K562 (cell line): Measurements from ENCODE around the gene TDRKH. TPM values are rescaled to one million over a fixed set of nuclear protein-coding genes. Genes with fewer than 3 reads are reported as not detected.

ENCODE experiments used
- BCOR ChIP-seq: fragments of 450-650 bp; IDR thresholded peaks from 2 replicates; pipeline ENCODE4 v1.6.1; 2016
- CBFA2T2 ChIP-seq: fragments of 450-650 bp; conservative IDR thresholded peaks from 2 replicates; pipeline ENCODE4 v1.6.1; 2017; ENCODE audit warnings: mild to moderate bottlenecking
- CCAR2 ChIP-seq: fragments of 200-400 bp; formaldehyde crosslinking; IDR thresholded peaks from 2 replicates; pipeline ENCODE4 v1.6.1; 2017; ENCODE audit warnings: mild to moderate bottlenecking, low read depth, low read length
- CTBP1 ChIP-seq: fragments of 450-650 bp; IDR thresholded peaks from 2 replicates; pipeline ENCODE4 v1.6.1; 2016; ENCODE audit warnings: borderline replicate concordance
- DMBX1 ChIP-seq: fragments of 250-450 bp; sonication (Bioruptor Pico); IDR thresholded peaks from 2 replicates; pipeline ENCODE4 v1.8.0; 2022; ENCODE audit warnings: inconsistent platforms, mild to moderate bottlenecking, moderate library complexity, borderline replicate concordance
- E4F1 ChIP-seq: fragments of 250-450 bp; sonication (Bioruptor Pico); IDR thresholded peaks from 2 replicates; pipeline ENCODE4 v1.5.0; 2021; ENCODE audit warnings: mild to moderate bottlenecking, borderline replicate concordance
- EGR1 ChIP-seq: fragments of 450-650 bp; conservative IDR thresholded peaks from 2 replicates; pipeline ENCODE4 v1.6.1; 2017; ENCODE audit warnings: mild to moderate bottlenecking
- HDAC1 ChIP-seq, 2 experiments: fragments of 450-650 bp; IDR thresholded peaks; 2 replicates each; pipeline ENCODE4 v1.6.1; 2016 to 2017; ENCODE audit warnings: inconsistent platforms in 1 of 2, mild to moderate bottlenecking in 1 of 2, moderate library complexity in 1 of 2
- HDAC2 ChIP-seq: fragments of 450-650 bp; IDR thresholded peaks from 2 replicates; pipeline ENCODE4 v1.6.1; 2016; ENCODE audit warnings: mild to moderate bottlenecking
- HDAC3 ChIP-seq: fragments of 450-650 bp; IDR thresholded peaks from 2 replicates; pipeline ENCODE4 v1.6.1; 2018; ENCODE audit warnings: borderline replicate concordance, mild to moderate bottlenecking, moderate library complexity; ENCODE audit not compliant: partially characterized antibody
- HDAC8 ChIP-seq: fragments of 450-650 bp; IDR thresholded peaks from 2 replicates; pipeline ENCODE4 v1.6.1; 2016; ENCODE audit warnings: mild to moderate bottlenecking, missing genetic modification characterization, moderate library complexity, missing compliant biosample characterization
- HEY1 ChIP-seq: fragments of 250-450 bp; sonication (Bioruptor Pico); IDR thresholded peaks from 2 replicates; pipeline ENCODE4 v1.5.0; 2020; ENCODE audit warnings: mild to moderate bottlenecking, moderate library complexity, borderline replicate concordance
- HSF4 ChIP-seq: fragments of 250-450 bp; sonication (Bioruptor Pico); IDR thresholded peaks from 2 replicates; pipeline ENCODE4 v2.1.2; 2022; ENCODE audit warnings: mild to moderate bottlenecking, moderate library complexity, borderline replicate concordance
- L3MBTL2 ChIP-seq: fragments of 450-650 bp; IDR thresholded peaks from 2 replicates; pipeline ENCODE4 v1.6.1; 2016; ENCODE audit warnings: mild to moderate bottlenecking, moderate library complexity
- NCOR1 ChIP-seq: fragments of 450-650 bp; IDR thresholded peaks from 2 replicates; pipeline ENCODE4 v1.6.1; 2016; ENCODE audit warnings: mild to moderate bottlenecking, moderate library complexity
- NFRKB ChIP-seq: fragments of 450-650 bp; IDR thresholded peaks from 2 replicates; pipeline ENCODE4 v1.6.1; 2016; ENCODE audit warnings: low read depth
- PHB2 ChIP-seq: fragments of 450-650 bp; IDR thresholded peaks from 2 replicates; pipeline ENCODE4 v1.6.1; 2017; ENCODE audit warnings: low read depth
- PTTG1 ChIP-seq: fragments of 450-650 bp; IDR thresholded peaks from 2 replicates; pipeline ENCODE4 v1.6.1; 2016; ENCODE audit warnings: low read depth, mild to moderate bottlenecking, missing genetic modification characterization, missing compliant biosample characterization
- RNF2 ChIP-seq: sonication (generic); IDR thresholded peaks from 2 replicates; pipeline ENCODE4 v1.6.1; 2016
- SMAD4 ChIP-seq: fragments of 250-450 bp; sonication (Bioruptor Pico); conservative IDR thresholded peaks from 2 replicates; pipeline ENCODE4 v1.8.0; 2021; ENCODE audit warnings: inconsistent platforms, mild to moderate bottlenecking, moderate library complexity
- SMARCE1 ChIP-seq: fragments of 450-650 bp; IDR thresholded peaks from 2 replicates; pipeline ENCODE4 v1.7.1; 2016; ENCODE audit warnings: mild to moderate bottlenecking
- SUPT5H ChIP-seq: fragments of 450-650 bp; IDR thresholded peaks from 2 replicates; pipeline ENCODE4 v1.6.1; 2016
- TAF9B ChIP-seq: fragments of 450-650 bp; IDR thresholded peaks from 2 replicates; pipeline ENCODE4 v1.6.1; 2018; ENCODE audit warnings: mild to moderate bottlenecking; ENCODE audit not compliant: partially characterized antibody
- TAL1 ChIP-seq: fragments of 450-650 bp; IDR thresholded peaks from 2 replicates; pipeline ENCODE4 v1.6.1; 2016; ENCODE audit warnings: mild to moderate bottlenecking
- TBL1XR1 ChIP-seq, 2 experiments: IDR thresholded peaks; 2 replicates each; pipeline ENCODE4 v1.6.1; 2012; ENCODE audit warnings: improper control_type of control experiment in 2 of 2, low read length in 2 of 2, mild to moderate bottlenecking in 1 of 2
- TEAD1 ChIP-seq, 2 experiments: fragments of 450-650 bp in 1 of 2; sonication (generic) in 1 of 2; formaldehyde crosslinking; IDR thresholded peaks; 2 replicates each; pipeline versions ENCODE4 v1.4.0 to v1.8.0; 2020 to 2022; ENCODE audit warnings: mild to moderate bottlenecking in 2 of 2, missing genetic modification reagents in 1 of 2
- ZEB2 ChIP-seq: fragments of 450-650 bp; IDR thresholded peaks from 2 replicates; pipeline ENCODE4 v1.6.1; 2016
- ZNF280A ChIP-seq: fragments of 450-650 bp; IDR thresholded peaks from 2 replicates; pipeline ENCODE4 v1.6.1; 2018; ENCODE audit warnings: mild to moderate bottlenecking, low read depth; ENCODE audit not compliant: partially characterized antibody
- polyA plus RNA-seq, 8 experiments: library from polyadenylated mRNA; depleted of rRNA in 4 of 8; stranded (reverse) in 5 of 8; unstranded in 3 of 8; fragments of >200 nt; fragmentation: Nextera tagmentation in 2 of 8; fragmentation: Illumina TruSeq in 1 of 8; extraction: Ambion mirVana in 2 of 8; extraction: Trizol in 1 of 8; gene quantifications; 2 replicates each; pipeline versions ENCODE4 v1.2.1 to v1.2.3, GENCODE V29; 2011 to 2014; ENCODE audit warnings: inconsistent platforms in 1 of 8, missing spikeins in 1 of 8
- total RNA-seq, 7 experiments: library from RNA; depleted of rRNA in 6 of 7; stranded (reverse); fragments of >200 nt in 6 of 7; fragmentation: Illumina TruSeq in 2 of 7; extraction: Trizol in 2 of 7; gene quantifications; 2 replicates each; pipeline versions ENCODE4 v1.2.1 to v1.2.3, GENCODE V29; 2011 to 2021; ENCODE audit warnings: low replicate concordance in 1 of 7

Gene TDRKH
- total and polyA plus RNA-seq, 9 of the 15 experiments (the other 6 are each of a cell fraction or from before 2014, with no cell fraction given), result 4.3 to 21.3 (median 8.4) TPM

GRCh38 chr1:151774256-151774922 is 15.9 kb downstream of the TDRKH start (continued):
- TF ChIP-seq E4F1 (no peak), SUPT5H (no peak), TAF9B (no peak), HSF4 (CRISPR knock-in tag) (no peak), RNF2 (peak; percentile 20; the same call in 1 of the 2 replicates), SMAD4 (CRISPR knock-in tag) (peak; percentile 63; the same call in 1 of the 2 replicates), HDAC8 (tag) (no peak), TAL1 (peak; percentile 84), TEAD1 (CRISPR knock-in tag; IDR thresholded peaks at IDR 0.05) (peak in 1 of 2 experiments; percentile 58; a peak in 1 of 4 replicates), CTBP1 (peak; percentile 97), NCOR1 (peak; percentile 89), BCOR (no peak), L3MBTL2 (peak; percentile 37; the same call in 1 of the 2 replicates), HDAC1 (IDR thresholded peaks at IDR 0.05) (0 out of 4 replicates have a peak, but pooled peaks of 1 of the 2 experiments have one; percentile 42), EGR1 (no peak), CBFA2T2 (peak; percentile 91), CCAR2 (no peak), DMBX1 (CRISPR knock-in tag) (0 out of 2 replicates have a peak, but pooled peaks have one; percentile 46), HDAC2 (peak; percentile 76), ZEB2 (0 out of 2 replicates have a peak, but pooled peaks have one; percentile 39), HDAC3 (no peak), SMARCE1 (peak; percentile 80), PHB2 (peak; percentile 42; the same call in 1 of the 2 replicates), NFRKB (no peak), HEY1 (peak; percentile 59; the same call in 1 of the 2 replicates), PTTG1 (tag) (no peak), TBL1XR1 (IDR thresholded peaks at IDR 0.05; ENCODE audit: low read length in 2 of 2) (peak in 1 of 2 experiments; percentile 70; a peak in 1 of 4 replicates), ZNF280A (no peak)
